ENCODE measurements around the gene CLSTN3. TPM values are rescaled to one million over a fixed set of nuclear protein-coding genes. Genes with fewer than 3 reads are reported as not detected.

Gene CLSTN3
- total and polyA plus RNA-seq, 2 of the 13 experiments (the other 11 are each of a cell fraction or from before 2014, with no cell fraction given), result 26.2 to 94.1 TPM

DNA sequence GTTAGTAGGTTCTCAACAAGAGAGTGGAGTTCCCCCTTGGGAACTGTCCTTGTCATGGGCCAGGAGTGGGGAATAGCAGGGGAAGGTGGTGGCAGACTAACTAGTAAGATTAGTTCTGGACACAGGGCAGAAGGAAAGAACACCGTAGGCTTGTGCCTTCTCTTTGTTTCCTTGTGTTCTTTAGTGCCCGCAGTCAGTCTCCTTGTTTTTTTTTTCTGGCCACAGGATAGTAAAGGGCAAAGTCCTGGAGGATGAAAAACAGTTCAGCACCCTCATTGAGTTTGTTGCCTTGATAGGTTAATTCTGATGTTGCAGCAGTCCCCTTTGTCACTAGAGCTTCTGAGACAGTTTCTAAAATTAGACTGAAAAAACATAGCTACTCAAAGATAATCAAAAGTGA lies 67.7 kb downstream of the CLSTN3 start (continued):
- TF ChIP-seq HNF1A (IDR thresholded peaks at IDR 0.05; ENCODE audit: low read depth) (no peak), HNF1A (CRISPR knock-in tag; IDR thresholded peaks at IDR 0.05; ENCODE audit: borderline replicate concordance) (no peak), THYN1 (CRISPR knock-in tag; IDR thresholded peaks at IDR 0.05; ENCODE audit: borderline replicate concordance, low read depth) (no peak), ZNF264 (CRISPR knock-in tag; IDR thresholded peaks at IDR 0.05) (no peak; the same call in 1 of the 2 replicates), ZNF407 (CRISPR knock-in tag; IDR thresholded peaks at IDR 0.05; ENCODE audit: not compliant biosample characterization) (no peak), HNF4A (CRISPR knock-in tag; IDR thresholded peaks at IDR 0.05) (peak; percentile 80), SAP130 (CRISPR knock-in tag; IDR thresholded peaks at IDR 0.05; ENCODE audit: low read depth) (0 out of 2 replicates have a peak, but pooled peaks have one; percentile 28), ETV6 (CRISPR knock-in tag; conservative IDR thresholded peaks at IDR 0.05) (no peak), ZSCAN25 (CRISPR knock-in tag; IDR thresholded peaks at IDR 0.05) (no peak), CCAR2 (optimal IDR thresholded peaks at IDR 0.05; ENCODE audit: low read depth, low read length) (no peak), ZKSCAN5 (CRISPR knock-in tag; IDR thresholded peaks at IDR 0.05) (no peak), NFIB (CRISPR knock-in tag; IDR thresholded peaks at IDR 0.05; ENCODE audit: borderline replicate concordance) (no peak), HDAC1 (CRISPR knock-in tag; IDR thresholded peaks at IDR 0.05) (no peak), ZNF326 (CRISPR knock-in tag; IDR thresholded peaks at IDR 0.05; ENCODE audit: borderline replicate concordance) (no peak)

Measured in HepG2 (cell line).